H54 (cell line): ENCODE data around the gene SLC22A14.

ENCODE experiments used
- DNase-seq: peaks from one replicate; pipeline ENCODE4 v3.0.0; 2011; ENCODE audit warnings: low spot score, mixed read lengths; ENCODE audit not compliant: insufficient read length
- FAIRE-seq: peaks from 3 replicates; lab custom pipeline; 2011; peaks lifted over from hg19 to GRCh38; lab: Jason Lieb, UNC
- POLR2A ChIP-seq: IDR thresholded peaks from 2 replicates; pipeline ENCODE4 v1.6.1; 2011; ENCODE audit warnings: low read depth, mild to moderate bottlenecking, low read length

The SLC22A14 gene

GRCh38 chr3:38264779-38265178 lies 17.3 kb upstream of the SLC22A14 start:
- no peak for TF ChIP-seq POLR2A
- DNase-seq, result no peak
- no peak for FAIRE-seq

- FAIRE-seq (no peak), DNase-seq (no peak)
- TF ChIP-seq POLR2A, result no peak
Measured at GRCh38 chr3:38265604-38266307, 16.3 kb upstream of the SLC22A14 start, which contains the start of gene SLC22A13. TSS of gene SLC22A13 (plus strand) at chr3:38265812. CDS start at chr3:38265861, 49 bp downstream.

DNA sequence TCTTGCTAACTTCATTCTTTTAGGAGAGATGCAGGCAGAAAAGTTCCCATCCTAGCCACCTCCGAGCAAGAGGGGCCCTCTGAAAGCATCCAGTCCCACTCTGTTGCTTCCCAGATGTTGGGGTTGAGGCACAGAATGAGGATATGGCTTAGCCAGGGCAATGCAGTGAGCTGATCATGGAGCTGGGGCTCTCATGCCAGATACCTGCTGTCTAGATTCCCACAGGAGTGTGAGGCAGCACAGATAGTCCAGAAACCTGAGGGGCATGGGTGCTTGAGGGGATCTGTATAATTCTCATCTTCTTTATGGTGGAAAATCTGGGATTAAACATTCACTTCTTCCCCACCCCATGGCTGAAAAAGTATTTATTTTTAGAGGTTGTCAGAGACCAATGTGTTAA lies 15.3 kb upstream of the SLC22A14 start:
- no peak for DNase-seq
- no peak for FAIRE-seq
- no peak for TF ChIP-seq POLR2A

DNA sequence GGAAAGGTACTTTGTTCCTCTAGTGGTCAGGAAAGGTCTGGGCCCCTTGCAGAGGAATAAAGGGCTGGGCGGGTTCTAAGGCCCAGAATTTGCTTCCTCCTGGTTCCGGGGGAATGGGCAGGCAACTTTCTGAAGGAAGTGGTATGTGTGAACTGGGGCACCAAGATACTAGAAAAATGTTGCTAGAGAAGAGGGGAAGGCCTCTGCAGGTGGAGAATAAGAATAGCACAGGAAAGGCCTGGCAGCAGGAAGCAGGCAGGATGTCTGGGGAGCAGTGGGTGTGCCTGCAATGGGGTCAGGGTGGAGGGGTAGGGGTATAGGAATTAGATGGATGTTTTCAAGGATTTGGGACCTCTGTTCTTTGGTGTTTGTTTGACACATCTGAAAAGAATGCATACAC lies 14.4 kb upstream of the SLC22A14 start:
- no peak for DNase-seq
- FAIRE-seq, result no peak
- TF ChIP-seq POLR2A, result no peak

DNA sequence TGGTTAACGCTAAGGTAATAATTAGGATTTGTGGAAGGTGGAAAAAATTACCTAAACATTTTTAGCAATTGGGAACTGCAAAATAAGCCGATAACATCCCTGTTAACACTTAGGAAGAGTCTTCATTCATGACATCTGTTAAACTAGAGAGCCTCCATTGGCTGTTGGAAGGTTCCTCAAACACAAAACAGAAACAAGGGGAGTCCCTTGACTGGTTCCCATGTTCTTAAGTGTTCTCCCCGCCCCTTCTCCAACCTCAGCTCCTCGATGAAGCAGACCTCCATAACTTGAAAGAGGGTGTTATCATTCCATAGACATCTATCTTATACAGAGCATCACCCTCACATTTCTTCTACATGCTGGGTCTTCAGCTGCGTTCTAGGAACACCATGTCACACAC lies 14.0 kb upstream of the SLC22A14 start:
- TF ChIP-seq POLR2A, result no peak
- FAIRE-seq, result no peak
- DNase-seq, result no peak

DNA sequence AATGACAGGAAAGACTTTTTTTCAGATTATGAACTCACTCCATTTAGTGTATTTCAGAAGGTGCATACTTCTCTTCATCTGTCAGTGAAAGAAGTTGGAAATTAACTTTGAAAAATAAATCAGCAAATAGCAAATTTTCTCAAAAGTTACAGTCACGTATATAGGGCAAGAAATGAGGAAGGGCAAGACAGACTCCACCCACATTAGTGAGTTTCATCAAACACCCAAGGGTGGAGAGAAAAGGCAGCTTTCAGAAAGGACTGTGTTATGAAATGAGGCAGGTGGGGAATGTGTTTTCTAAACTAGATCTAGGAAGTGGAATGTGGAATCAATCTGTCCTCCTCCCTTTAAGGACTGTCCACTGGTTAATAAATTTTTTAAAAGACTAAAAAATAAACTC lies 13.6 kb upstream of the SLC22A14 start:
- no peak for FAIRE-seq
- TF ChIP-seq POLR2A, result no peak
- DNase-seq, result no peak

DNA sequence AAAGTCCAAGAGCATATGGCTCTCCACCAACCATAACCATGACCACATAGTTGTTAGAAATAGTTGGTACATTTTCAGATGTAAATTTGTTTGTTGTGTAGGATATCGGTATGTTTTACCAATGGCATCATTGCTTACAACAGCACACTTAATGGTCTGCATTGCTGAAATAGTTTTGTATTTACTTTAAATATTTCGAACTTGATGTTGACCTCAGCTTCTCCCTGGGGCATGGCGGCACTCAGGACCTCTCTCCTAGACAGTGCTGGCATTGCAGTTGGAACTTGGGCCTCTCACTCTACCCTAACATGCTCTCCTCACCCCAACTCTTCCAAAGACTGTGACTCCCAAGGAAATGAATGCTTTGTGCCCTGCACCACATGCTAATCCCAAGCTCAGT lies 11.5 kb upstream of the SLC22A14 start:
- FAIRE-seq (no peak), DNase-seq (no peak)
- TF ChIP-seq POLR2A, result no peak

- no peak for DNase-seq
- TF ChIP-seq POLR2A, result no peak
- FAIRE-seq, result no peak
Measured at GRCh38 chr3:38271553-38271952, 10.5 kb upstream of the SLC22A14 start.

DNA sequence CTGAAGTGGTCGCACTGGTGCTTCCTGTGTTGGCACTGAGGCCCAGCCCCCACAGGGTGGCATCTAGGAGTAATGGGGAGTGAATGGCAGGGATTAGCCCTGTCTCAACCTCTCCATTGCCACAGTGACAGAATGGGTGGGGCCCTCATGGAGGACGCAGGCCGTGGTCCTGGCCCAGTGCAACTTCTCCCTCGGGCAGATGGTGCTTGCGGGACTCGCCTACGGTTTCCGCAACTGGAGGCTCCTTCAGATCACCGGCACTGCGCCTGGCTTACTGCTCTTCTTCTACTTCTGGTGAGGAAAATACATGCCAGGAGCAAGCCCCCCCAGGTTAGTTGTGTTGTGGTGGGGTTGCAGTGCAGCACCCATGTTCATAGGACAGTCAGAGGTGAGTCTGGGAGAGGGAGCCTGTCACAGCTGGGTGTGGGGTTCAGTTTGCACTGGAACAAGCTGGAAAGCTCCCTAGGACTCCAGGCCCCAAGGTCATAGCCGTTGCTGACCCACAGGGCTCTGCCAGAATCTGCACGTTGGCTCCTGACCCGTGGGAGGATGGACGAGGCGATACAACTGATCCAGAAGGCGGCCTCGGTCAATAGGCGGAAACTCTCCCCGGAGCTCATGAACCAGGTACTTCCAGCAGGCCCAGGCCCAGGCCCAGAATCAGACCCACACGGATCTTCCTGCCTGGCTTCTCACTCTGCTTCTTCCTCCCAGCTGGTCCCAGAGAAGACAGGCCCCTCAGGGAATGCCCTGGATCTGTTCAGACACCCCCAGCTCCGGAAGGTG lies 7.0 kb upstream of the SLC22A14 start:
- no peak for TF ChIP-seq POLR2A
- DNase-seq, result no peak
- FAIRE-seq, result no peak

DNA sequence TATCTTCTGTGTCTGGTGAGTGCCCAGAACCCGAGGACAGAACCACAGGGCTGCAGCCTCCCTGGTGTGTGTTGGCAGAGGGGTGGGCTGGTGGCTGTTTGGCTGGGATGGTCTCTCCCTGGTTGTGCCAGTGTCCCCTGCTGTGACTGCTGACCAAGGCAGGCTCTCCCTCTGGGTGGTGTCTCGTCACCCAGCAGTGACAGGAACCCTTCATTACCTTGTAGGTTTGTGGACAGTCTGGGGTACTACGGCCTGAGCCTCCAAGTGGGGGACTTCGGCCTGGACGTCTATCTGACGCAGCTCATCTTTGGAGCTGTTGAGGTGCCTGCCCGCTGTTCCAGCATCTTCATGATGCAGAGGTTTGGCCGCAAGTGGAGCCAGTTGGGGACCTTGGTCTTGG lies 6.4 kb upstream of the SLC22A14 start:
- no peak for TF ChIP-seq POLR2A
- DNase-seq (no peak), FAIRE-seq (no peak)

GRCh38 chr3:38276081-38276916 lies 5.8 kb upstream of the SLC22A14 start:
- FAIRE-seq, result no peak
- no peak for DNase-seq

DNA sequence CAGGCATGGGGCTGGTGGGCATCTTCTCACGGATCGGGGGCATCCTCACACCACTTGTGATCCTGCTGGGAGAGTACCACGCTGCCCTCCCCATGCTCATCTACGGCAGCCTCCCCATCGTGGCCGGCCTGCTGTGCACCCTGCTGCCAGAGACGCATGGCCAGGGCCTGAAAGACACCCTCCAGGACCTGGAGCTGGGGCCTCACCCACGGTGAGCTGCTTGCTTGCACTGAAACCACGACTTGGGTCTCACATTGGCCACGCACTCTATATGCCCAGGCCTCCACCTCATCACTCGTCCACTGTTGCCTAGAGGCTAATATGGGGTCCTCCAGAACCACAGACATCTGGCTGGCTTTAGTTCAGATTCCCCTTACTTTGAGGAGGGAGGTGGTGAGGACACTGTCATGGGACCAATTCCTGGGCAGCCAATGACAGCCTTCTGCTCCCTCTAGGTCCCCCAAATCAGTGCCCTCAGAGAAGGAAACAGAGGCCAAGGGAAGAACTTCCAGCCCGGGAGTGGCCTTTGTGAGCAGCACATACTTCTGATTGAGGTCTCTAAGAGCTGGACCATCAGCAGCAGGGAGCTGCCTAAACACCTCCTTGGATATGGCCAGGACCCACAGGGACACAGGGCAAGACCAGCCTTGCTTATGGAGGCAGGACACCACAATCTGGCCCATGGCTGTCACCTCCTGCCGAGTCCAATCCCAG lies 5.0 kb upstream of the SLC22A14 start:
- DNase-seq (no peak), FAIRE-seq (no peak)
- TF ChIP-seq POLR2A, result no peak

More at GRCh38 chr3:38276081-38276916, 5.8 kb upstream of the SLC22A14 start:
- no peak for TF ChIP-seq POLR2A

DNA sequence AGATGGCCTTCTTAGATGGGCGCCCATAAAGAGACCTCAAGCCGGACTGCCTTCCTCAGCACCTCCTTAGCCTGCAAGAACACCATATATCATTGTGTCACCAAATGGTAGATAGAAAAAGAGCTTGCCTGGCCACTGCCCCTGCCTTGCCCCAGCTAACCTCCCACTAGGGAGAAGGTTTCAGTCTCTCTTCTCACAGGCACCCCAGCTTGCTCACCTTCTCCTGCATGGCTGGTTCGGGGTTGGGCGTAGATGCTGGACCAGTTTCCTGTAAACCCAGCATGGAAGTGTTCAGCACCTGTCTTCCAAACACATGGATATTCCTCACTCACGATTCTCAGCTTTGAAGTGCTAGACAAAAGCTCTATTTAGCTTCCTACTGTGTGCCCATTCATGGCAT lies 3.3 kb upstream of the SLC22A14 start:
- FAIRE-seq (no peak), DNase-seq (no peak)

More for the DNA sequence above, 3.3 kb upstream of the SLC22A14 start:
- TF ChIP-seq POLR2A, result no peak
